Neural crest cell (in vitro differentiated cells): Measurements from ENCODE around the gene OTOG. TPM values are rescaled to one million over a fixed set of nuclear protein-coding genes. Genes with fewer than 3 reads are reported as not detected.

Source experiments
- DNase-seq: peaks from one replicate; pipeline ENCODE4 v3.0.0; 2021; ENCODE audit warnings: low read depth, mixed read lengths, low spot score
- H3K27ac Mint-ChIP-seq: one replicate; pipeline ENCODE4 v1.8.0; 2021; ENCODE audit warnings: mild to moderate bottlenecking, mixed read lengths; ENCODE audit not compliant: unreplicated experiment
- H3K27me3 Mint-ChIP-seq: 2 replicates; pipeline ENCODE4 v1.8.0; 2021; ENCODE audit warnings: low read depth, mild to moderate bottlenecking, mixed read lengths
- H3K36me3 Mint-ChIP-seq: 2 replicates; pipeline ENCODE4 v1.8.0; 2021; ENCODE audit warnings: low read depth, mild to moderate bottlenecking, mixed read lengths
- H3K4me1 Mint-ChIP-seq: 2 replicates; pipeline ENCODE4 v1.8.0; 2021; ENCODE audit warnings: mixed read lengths
- H3K4me3 Mint-ChIP-seq: one replicate; pipeline ENCODE4 v1.8.0; 2021; ENCODE audit warnings: mild to moderate bottlenecking, mixed read lengths
- H3K9me3 Mint-ChIP-seq: 2 replicates; pipeline ENCODE4 v1.8.0; 2021; ENCODE audit warnings: mixed read lengths
- total RNA-seq: library from RNA; stranded (reverse); gene quantifications from 2 replicates; pipeline ENCODE4 v1.2.1, GENCODE V29; 2021
- TF ChIP-seq, protein P1 (sequence below): fragments of 200-600 bp; sonication (generic); conservative IDR thresholded peaks from 2 replicates; pipeline ENCODE4 v1.5.0; 2021; ENCODE audit warnings: antibody characterized with exemption, mild to moderate bottlenecking

Gene OTOG
- total RNA-seq, 1 donor from 2014 or later, result not detected

- H3K9me3 Mint-ChIP-seq, result no peaks in the 10 kb centered on the region
- TF ChIP-seq, protein P1, sequence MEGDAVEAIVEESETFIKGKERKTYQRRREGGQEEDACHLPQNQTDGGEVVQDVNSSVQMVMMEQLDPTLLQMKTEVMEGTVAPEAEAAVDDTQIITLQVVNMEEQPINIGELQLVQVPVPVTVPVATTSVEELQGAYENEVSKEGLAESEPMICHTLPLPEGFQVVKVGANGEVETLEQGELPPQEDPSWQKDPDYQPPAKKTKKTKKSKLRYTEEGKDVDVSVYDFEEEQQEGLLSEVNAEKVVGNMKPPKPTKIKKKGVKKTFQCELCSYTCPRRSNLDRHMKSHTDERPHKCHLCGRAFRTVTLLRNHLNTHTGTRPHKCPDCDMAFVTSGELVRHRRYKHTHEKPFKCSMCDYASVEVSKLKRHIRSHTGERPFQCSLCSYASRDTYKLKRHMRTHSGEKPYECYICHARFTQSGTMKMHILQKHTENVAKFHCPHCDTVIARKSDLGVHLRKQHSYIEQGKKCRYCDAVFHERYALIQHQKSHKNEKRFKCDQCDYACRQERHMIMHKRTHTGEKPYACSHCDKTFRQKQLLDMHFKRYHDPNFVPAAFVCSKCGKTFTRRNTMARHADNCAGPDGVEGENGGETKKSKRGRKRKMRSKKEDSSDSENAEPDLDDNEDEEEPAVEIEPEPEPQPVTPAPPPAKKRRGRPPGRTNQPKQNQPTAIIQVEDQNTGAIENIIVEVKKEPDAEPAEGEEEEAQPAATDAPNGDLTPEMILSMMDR, result no peak
- no peaks in the 10 kb centered on the region for H3K36me3 Mint-ChIP-seq
- no peak overlapping the region for H3K4me3 Mint-ChIP-seq
- H3K27ac Mint-ChIP-seq, result no peak overlapping the region
- no peaks in the 10 kb centered on the region for H3K4me1 Mint-ChIP-seq
- H3K27me3 Mint-ChIP-seq, result peaks cover 5% of the 10 kb centered on the region
- DNase-seq, result no peak
These were observed 62.4 kb downstream of the OTOG start for GRCh38 chr11:17609291-17610084.

DNA sequence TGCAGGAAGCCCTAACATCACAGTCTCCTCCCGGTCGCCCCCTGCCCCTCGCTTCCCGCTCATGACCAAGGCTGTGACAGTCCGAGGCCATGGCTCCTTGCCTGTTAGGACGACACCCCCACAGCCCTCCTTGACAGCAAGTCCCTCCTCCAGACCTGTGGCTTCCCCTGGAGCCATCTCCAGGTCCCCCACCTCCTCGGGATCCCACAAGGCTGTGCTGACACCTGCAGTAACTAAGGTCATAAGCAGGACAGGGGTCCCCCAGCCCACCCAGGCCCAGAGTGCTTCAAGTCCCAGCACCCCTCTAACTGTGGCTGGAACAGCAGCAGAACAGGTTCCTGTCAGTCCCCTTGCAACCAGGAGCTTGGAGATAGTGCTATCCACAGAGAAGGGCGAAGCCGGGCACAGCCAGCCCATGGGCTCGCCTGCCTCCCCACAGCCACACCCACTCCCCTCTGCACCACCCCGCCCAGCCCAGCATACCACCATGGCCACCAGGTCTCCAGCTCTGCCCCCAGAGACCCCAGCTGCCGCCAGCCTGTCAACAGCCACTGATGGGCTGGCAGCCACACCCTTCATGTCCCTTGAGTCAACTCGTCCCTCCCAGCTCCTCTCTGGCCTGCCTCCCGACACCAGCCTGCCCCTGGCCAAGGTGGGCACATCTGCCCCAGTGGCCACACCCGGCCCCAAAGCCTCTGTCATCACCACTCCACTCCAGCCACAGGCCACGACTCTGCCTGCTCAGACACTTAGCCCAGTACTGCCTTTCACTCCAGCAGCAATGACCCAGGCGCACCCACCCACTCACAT, 63.2 kb downstream of the OTOG start:
- Mint-ChIP-seq H3K9me3 (no peaks in the 10 kb centered on the region), H3K27me3 (peaks cover 13% of the 10 kb centered on the region), H3K4me1 (no peaks in the 10 kb centered on the region), H3K27ac (no peak overlapping the region), H3K4me3 (no peak overlapping the region), H3K36me3 (no peaks in the 10 kb centered on the region)
- TF ChIP-seq, protein P1, result no peak
- no peak for DNase-seq

DNA sequence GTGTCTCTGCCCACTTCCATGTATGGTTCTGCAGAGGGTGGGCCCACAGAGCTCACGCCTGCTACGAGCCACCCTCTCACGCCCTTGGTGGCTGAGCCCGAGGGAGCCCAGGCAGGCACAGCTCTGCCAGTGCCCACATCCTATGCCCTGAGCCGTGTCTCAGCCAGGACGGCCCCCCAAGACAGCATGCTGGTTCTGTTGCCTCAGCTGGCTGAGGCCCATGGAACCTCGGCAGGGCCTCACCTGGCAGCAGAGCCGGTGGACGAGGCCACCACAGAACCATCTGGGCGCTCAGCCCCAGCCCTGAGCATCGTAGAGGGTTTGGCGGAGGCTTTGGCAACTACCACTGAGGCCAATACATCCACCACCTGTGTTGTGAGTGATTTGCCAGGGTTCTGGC, 64.0 kb downstream of the OTOG start:
- Mint-ChIP-seq H3K27me3 (peaks cover 17% of the 10 kb centered on the region), H3K4me3 (no peak overlapping the region), H3K27ac (no peak overlapping the region), H3K9me3 (no peaks in the 10 kb centered on the region), H3K4me1 (no peaks in the 10 kb centered on the region), H3K36me3 (no peaks in the 10 kb centered on the region)
- DNase-seq, result no peak
- TF ChIP-seq, protein P1, result no peak

DNA sequence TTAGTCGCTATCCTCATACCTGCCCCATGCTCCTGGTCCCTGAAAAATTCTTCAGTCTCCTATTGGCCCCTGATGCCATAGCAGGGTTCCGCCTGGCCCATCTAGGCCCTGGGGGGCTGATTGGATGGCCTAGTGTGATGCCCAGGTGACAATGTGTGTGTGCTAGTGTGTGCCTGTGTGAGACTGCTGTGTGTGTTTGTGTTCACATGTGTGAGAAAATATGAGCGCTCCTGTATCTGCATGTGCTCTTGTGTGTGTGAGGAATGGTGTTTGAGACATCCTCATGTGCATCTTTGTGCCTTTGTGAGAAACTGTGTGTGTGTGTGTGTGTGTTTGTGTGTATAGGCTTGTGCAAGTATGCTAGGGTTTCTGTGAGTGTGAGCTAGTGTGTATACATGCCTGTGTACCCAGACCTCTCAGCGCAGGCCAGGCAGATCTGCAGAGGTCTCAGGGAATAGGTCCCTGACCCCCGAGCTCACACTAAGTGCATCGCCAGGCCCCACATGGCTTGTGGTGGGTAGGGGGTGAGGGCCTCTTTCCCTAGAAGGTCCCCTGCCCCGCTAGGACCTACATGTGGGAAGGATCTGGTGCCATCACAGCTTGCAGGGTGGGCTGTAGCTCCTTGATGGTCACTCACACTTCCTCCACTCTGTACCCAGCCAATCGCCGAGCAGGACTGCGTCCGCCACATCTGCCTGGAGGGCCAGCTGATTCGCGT, 64.6 kb downstream of the OTOG start:
- TF ChIP-seq, protein P1, result no peak
- Mint-ChIP-seq H3K4me1 (no peaks in the 10 kb centered on the region), H3K4me3 (no peak overlapping the region), H3K27me3 (peaks cover 24% of the 10 kb centered on the region), H3K36me3 (no peaks in the 10 kb centered on the region), H3K9me3 (no peaks in the 10 kb centered on the region), H3K27ac (no peak overlapping the region)
- no peak for DNase-seq
